Right atrium auricular region (tissue), 2 donors: ENCODE measurements around the gene SLC37A3. TPM values are rescaled to one million over a fixed set of nuclear protein-coding genes. Genes with fewer than 3 reads are reported as not detected.
"Not testable (repeated sequence)": the region's sequence is repeated elsewhere in the genome, so short reads cannot be mapped to it uniquely, and the experiment has no call there.

Source experiments
- DNase-seq: peaks from one replicate; pipeline ENCODE4 v3.0.0-alpha.2; 2019; ENCODE audit warnings: low spot score
- H3K27ac ChIP-seq, 2 donors: fragments of 200-600 bp; sonication (generic); 1 replicate in 1 of 2; 2 replicates in 1 of 2; pipeline ENCODE4 v1.5.1; 2016 to 2019
- H3K27me3 ChIP-seq, 2 donors: fragments of 200-600 bp; sonication (generic); one replicate each; pipeline versions ENCODE4 v1.5.1 to v1.6.0; 2017 to 2019
- H3K36me3 ChIP-seq: fragments of 200-600 bp; sonication (generic); one replicate; pipeline ENCODE4 v1.5.1; 2016
- H3K4me1 ChIP-seq, 2 donors: fragments of 200-600 bp; sonication (generic); one replicate each; pipeline versions ENCODE4 v1.5.1 to v1.6.0; 2017 to 2019
- H3K4me3 ChIP-seq, 2 donors: fragments of 200-600 bp; sonication (generic); 1 replicate in 1 of 2; 2 replicates in 1 of 2; pipeline ENCODE4 v1.5.1; 2017 to 2019; ENCODE audit warnings: mild to moderate bottlenecking in 1 of 2, moderate library complexity in 1 of 2
- H3K9me3 ChIP-seq, 2 donors: fragments of 200-600 bp; sonication (generic); one replicate each; pipeline ENCODE4 v1.5.1; 2019
- CTCF ChIP-seq, 2 donors: fragments of 200-600 bp; sonication (generic); IDR thresholded peaks; one replicate each; pipeline ENCODE4 v1.5.1; 2019; ENCODE audit warnings: antibody characterized with exemption in 2 of 2
- total RNA-seq, 2 donors: library from RNA; depleted of rRNA; stranded (reverse); fragments of >200 nt; gene quantifications; one replicate each; pipeline ENCODE4 v1.1.0, GENCODE V29; 2016

Gene SLC37A3
- total RNA-seq, 2 donors from 2014 or later = 20.1 to 26.6 TPM

- DNase-seq = peak; percentile 73
- H3K36me3 ChIP-seq = no peaks in the 10 kb centered on the region
- no peaks in the 10 kb centered on the region for H3K27me3 ChIP-seq
- H3K9me3 ChIP-seq = no peaks in the 10 kb centered on the region
- H3K4me1 ChIP-seq = peaks cover 0 to 10% of the 10 kb centered on the region in 2 donors
- H3K4me3 ChIP-seq = peak overlapping the region in 1 of 2 donors; percentile 11
- peak overlapping the region in 1 of 2 donors; percentile 11 for H3K27ac ChIP-seq
- peak; percentile 43 to 79 for TF ChIP-seq CTCF (IDR thresholded peaks at IDR 0.05)
These were observed 72.0 kb downstream of the SLC37A3 start for GRCh38 chr7:140326116-140326928.

GRCh38 chr7:140325600-140325999, 72.7 kb downstream of the SLC37A3 start:
- DNase-seq = no peak
- H3K9me3 ChIP-seq = no peaks in the 10 kb centered on the region
- no peak overlapping the region for H3K27ac ChIP-seq
- TF ChIP-seq CTCF (IDR thresholded peaks at IDR 0.05) = no peak
- H3K4me1 ChIP-seq = peaks cover 0 to 10% of the 10 kb centered on the region in 2 donors
- peak overlapping the region in 1 of 2 donors; percentile 11 for H3K4me3 ChIP-seq
- no peaks in the 10 kb centered on the region for H3K27me3 ChIP-seq
- H3K36me3 ChIP-seq = no peaks in the 10 kb centered on the region

GRCh38 chr7:140324714-140325113, 73.6 kb downstream of the SLC37A3 start:
- Histone ChIP-seq H3K27me3 (no peaks in the 10 kb centered on the region), H3K27ac (no peak overlapping the region), H3K4me3 (no peak overlapping the region), H3K36me3 (no peaks in the 10 kb centered on the region), H3K9me3 (no peaks in the 10 kb centered on the region), H3K4me1 (peaks cover 0 to 10% of the 10 kb centered on the region in 2 donors)
- no peak for TF ChIP-seq CTCF (IDR thresholded peaks at IDR 0.05)
- DNase-seq = no peak

GRCh38 chr7:140322759-140323158, 75.6 kb downstream of the SLC37A3 start:
- H3K27ac ChIP-seq = no peak overlapping the region
- no peaks in the 10 kb centered on the region for H3K36me3 ChIP-seq
- H3K4me3 ChIP-seq = no peak overlapping the region
- DNase-seq = no peak
- TF ChIP-seq CTCF (IDR thresholded peaks at IDR 0.05) = no peak
- no peaks in the 10 kb centered on the region for H3K27me3 ChIP-seq
- H3K9me3 ChIP-seq = no peaks in the 10 kb centered on the region
- H3K4me1 ChIP-seq = peaks cover 0 to 10% of the 10 kb centered on the region in 2 donors

- not testable (repeated sequence) for H3K27me3 ChIP-seq, H3K9me3 ChIP-seq, H3K36me3 ChIP-seq, H3K4me3 ChIP-seq, H3K27ac ChIP-seq, DNase-seq
- peaks cover 0 to 15% of the 10 kb centered on the region in 2 donors for H3K4me1 ChIP-seq
These were observed 78.3 kb downstream of the SLC37A3 start for GRCh38 chr7:140320078-140320477.

- peaks cover 0 to 20% of the 10 kb centered on the region in 2 donors for H3K4me1 ChIP-seq
These were observed 80.3 kb downstream of the SLC37A3 start for GRCh38 chr7:140317999-140318398.

More at GRCh38 chr7:140317999-140318398, 80.3 kb downstream of the SLC37A3 start:
- no peaks in the 10 kb centered on the region for H3K9me3 ChIP-seq
- no peaks in the 10 kb centered on the region for H3K27me3 ChIP-seq
- H3K27ac ChIP-seq = no peak overlapping the region
- no peak for TF ChIP-seq CTCF (IDR thresholded peaks at IDR 0.05)
- H3K36me3 ChIP-seq = no peaks in the 10 kb centered on the region
- no peak for DNase-seq
- H3K4me3 ChIP-seq = no peak overlapping the region
